ENCODE results near the gene COCH.
"Not testable (repeated sequence)": the region's sequence is repeated elsewhere in the genome, so short reads cannot be mapped to it uniquely, and the experiment has no call there.

Gene COCH

DNA sequence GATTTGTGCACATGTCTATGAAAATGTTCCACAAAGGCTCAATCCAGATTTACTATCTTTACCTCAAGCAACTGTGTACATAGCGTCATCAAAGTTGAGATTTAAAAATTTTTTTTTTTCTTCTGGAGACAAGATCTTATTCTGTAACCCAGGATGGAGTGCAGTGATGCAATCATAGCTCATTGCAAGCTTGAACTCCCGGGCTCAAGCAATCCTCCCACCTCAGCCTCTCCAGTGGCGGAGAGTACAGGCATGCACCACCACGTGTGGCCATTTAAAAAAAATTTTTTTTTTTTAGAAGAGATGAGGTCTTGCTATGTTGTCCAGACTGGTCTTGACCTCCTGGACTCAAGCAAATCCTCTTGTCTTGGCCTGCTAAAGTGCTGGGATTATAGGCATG lies 2.3 kb downstream of the COCH start:
- no peak for DNase-seq

DNA sequence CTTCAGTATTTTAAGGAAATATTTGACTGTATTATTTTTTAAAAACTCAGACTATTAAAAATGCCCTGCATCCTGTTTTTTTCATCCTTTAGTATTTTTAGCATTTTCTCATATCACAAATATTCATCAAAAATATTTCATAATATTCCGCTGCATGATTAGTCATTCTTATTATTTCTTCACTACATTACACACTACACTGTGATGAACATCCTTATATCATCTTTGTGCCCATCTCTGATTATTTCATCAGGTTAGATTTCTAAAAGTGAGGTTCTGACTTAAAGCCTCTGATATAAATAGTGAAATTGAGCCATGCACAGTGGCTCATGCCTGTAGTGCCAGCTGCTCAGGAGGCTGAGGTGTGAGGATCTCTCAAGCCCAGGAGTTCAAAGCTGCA lies 8.1 kb downstream of the COCH start:
- no peak for DNase-seq

DNA sequence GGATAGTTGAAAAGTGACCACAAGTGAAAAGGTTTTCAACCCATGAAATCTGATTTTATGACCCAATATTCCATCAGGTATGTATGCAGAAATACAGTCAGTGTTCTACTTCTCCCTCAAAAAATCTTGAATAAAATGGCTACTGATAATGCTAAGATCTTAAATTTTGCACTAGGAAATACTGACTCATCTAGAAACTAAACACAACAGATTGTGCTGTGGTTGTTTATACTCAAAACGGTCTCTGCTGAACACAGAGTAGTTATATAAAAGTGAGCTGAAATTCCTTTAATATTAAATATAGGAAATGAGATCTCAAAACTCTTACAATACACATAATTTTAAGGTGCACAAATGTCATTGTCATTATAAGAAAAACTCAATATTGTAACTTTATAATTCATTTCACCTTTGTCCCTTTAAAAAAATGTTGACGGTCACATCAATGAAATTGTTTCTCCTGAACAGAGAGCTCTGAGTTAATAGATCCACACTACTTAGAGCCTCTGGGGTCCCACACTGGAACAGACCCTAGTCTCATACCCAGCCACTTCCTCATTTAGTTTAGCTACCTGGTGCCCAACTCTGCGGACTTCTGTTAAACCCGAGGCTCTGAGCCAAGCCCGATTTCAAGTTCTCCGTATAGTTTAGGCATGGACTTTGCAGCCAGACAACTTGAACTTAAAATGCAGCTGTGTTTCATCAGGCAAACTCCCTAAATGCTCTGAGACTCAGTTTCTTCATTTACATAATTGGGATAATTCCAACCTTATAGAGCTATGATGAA lies 9.3 kb downstream of the COCH start:
- DNase-seq, result no peak

DNA sequence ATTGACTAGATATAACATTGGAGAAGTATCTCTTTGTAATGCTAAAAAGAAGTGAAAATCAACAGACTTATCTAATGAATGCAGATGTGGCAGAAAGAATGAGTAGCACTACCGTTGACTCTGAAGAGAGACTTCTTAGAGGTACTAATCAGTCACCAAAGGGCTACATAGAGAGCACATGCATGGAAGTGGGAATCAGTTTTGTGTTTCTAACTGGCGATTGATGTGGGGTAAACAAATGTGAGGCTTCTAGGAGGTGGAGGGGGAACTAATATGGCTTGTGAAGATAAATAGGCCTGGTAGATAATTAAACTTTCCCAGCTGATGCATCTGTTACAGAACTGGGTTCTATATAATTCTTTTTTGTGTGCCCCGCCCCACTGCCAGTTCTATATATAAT lies 10.5 kb downstream of the COCH start:
- DNase-seq, result no peak

DNA sequence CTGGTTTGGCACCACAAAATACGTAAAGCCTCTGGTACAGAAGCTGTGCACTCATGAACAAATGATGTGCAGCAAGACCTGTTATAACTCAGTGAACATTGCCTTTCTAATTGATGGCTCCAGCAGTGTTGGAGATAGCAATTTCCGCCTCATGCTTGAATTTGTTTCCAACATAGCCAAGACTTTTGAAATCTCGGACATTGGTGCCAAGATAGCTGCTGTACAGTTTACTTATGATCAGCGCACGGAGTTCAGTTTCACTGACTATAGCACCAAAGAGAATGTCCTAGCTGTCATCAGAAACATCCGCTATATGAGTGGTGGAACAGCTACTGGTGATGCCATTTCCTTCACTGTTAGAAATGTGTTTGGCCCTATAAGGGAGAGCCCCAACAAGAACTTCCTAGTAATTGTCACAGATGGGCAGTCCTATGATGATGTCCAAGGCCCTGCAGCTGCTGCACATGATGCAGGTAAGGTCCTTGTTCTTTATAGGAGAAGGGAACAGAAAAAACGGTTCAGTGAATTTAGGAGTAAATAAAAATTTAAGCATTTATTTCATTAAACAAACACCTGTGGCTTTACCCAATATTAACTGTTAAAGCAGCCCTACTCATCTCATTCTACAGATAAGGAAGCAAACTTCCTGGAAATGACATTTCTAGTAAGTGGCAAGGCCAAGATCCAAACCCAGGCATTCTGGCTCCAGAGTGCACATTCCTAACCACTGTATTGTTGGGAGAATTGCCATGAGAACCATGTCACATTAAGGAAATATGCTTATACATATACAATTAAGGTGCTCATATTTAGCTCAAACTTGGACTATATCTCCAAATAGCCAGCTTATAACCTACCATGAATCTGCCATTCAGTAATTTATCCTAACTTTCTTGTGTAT lies 11.7 kb downstream of the COCH start:
- no peak for DNase-seq

DNA sequence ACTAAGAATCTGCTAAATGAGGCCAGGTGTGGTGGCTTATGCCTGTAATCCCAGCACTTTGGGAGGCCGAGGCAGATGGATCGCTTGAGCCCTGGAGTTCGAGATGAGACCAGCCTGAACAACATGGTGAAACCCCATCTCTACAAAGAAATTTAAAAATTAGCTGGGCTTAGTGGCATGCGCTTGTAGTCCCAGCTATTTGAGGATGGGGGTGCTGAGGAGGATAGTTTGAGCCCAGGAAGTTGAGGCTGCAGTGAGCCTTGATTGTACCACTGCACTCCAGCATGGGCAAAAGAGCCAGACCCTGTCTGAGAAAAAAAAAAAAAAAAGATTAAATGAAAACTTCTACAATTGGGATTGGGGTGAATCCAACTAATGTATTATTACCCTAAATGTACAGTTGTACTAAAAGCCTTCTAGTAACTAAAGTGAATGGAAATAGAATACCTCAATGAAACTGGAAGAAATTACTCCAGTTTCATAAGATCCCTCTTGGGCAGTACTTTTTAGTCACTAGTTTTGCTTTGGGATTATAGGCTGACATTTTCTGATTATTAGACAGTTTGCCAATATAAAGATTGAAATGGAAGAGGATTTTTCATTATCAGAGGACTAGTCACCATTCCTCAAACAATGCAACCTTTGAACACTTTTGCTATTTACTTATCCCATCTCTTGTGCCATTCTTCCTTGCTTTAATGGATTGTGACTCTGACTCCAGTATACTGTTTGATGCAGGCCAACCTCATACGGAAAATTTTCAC lies 14.3 kb downstream of the COCH start:
- DNase-seq, result no peak

DNA sequence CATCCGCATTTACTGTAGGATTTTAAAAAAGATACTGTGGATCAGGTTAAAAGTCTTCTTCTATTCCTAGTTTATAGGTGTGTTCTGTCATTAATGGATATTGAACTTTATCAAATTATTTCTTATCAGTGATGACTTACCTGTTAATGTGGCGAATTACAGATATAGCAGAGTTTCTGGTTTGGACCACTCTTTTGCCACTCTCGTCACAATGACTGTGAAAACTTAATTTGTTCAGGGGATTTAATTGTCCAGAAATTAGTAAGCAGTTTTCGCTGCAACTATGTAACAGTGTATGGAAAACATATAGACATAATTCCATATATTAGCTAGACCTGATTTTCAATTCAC lies 14.9 kb downstream of the COCH start:
- DNase-seq, result no peak

DNA sequence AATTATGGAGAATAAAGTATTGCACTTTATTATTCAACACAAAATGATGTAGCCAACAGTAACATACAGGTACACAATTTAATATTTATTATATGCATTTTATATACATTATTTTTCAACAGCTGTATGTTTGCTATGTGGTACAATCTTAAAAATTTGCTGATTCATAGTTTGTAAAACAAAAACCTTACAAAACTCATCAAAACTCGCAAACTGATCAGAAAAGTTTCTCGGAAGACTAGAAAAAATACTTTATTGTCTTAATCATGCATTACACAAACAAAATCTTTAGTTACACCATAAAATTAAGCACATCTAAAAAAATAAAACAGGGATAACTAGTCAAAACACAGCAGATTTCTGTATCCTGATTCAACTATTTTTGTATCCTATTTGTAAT lies 19.5 kb downstream of the COCH start:
- DNase-seq, result no peak

DNA sequence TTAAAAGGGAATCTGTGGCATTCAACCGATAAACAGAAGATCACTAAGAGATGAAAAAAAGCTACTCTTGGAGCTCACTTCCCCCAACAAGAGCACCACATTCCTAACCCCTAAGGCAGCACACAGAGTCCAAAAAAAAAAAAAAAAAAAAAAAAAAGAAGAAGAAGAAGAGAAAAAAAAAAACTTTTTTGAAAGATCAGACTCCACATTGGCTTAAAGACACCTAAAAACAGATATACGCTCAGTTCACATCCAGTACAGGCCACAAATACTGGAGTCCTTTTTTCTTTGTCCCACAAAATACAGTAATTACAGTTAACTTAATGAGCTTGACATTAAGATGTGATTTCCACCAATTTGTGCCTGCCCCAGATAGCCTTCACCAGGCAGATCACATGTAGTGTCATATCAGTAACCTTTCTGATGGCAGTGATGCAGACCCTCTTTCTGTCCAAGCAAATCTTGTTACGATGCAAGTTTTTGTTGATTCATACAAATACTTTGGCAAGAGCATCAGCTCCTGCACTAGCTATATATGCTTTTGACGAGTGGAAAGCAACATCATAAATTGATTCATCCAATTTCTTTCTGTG lies 20.7 kb downstream of the COCH start:
- no peak for DNase-seq

DNA sequence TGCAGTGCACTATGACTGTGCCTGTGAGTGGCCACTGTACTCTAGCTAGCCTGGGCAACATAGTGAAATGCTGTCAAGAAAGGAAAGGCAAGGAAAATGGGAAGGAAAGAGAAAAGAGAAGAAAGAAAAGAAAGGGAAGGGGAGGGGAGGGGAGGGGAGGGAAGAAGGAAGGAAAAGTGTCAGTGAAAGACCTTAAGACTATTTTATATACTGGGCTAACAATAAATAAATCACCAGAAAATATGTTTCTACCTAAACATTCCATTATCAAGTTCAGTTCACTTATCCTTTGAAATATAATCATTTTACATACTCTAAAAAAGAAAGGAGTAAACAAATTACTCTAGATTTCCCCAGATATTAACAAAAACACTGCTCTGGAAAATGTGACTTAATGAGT lies 22.1 kb downstream of the COCH start:
- no peak for DNase-seq

DNA sequence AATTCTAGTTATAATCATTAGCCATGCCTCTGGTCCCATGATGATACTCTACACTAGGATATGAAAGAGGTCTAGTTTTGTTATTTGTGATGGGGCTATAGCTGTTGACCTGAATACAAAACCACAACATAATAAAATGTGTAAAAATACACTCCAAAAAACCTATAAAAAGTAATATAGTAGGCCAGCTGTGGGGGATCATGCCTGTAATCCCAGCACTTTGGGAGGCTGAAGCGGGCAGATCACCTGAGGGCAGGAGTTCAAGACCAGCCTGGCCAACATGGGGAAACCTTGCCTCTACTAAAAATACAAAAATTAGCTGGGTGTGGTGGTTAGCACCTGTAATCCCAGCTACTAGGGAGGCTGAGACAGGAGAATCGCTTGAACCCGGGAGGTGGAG lies 22.8 kb downstream of the COCH start:
- DNase-seq, result not testable (repeated sequence)

DNA sequence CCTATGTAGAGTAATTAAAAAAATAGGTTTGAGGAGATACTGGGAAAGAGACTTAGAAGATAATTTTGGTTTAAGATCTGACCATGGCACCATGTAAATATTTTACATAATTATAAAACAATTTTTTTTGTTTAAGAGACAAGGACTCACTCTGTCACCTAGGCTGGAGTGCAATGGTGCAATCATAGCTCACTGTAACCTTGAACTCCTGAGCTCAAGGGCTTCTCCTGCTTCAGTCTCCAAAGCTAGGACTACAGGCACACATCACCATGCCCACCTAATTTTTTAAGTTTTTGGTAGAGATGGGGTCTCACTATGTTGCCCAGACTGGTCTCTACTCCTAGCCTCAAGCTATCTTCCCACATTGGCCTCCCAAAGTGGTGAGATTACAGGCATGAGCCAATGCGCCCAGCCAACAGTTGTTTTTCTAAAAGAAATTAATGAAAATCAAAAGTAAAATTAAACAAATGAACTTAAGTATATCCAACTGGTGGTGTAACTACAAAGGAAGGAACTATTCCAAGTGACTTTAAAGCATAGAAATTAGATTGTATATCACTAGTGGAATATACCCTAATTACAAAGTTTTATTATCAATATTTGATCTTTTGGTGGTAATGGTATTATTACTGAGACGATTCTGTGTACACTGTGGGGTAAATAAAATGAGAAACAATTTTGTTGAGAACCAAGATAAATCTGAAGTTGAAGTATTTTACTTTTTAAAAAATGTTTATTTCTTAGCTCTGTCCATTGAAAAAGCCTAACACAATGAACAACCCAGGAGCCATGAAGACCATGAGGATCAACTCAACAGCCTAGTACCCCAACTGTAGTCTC lies 29.1 kb downstream of the COCH start:
- no peak for DNase-seq

DNA sequence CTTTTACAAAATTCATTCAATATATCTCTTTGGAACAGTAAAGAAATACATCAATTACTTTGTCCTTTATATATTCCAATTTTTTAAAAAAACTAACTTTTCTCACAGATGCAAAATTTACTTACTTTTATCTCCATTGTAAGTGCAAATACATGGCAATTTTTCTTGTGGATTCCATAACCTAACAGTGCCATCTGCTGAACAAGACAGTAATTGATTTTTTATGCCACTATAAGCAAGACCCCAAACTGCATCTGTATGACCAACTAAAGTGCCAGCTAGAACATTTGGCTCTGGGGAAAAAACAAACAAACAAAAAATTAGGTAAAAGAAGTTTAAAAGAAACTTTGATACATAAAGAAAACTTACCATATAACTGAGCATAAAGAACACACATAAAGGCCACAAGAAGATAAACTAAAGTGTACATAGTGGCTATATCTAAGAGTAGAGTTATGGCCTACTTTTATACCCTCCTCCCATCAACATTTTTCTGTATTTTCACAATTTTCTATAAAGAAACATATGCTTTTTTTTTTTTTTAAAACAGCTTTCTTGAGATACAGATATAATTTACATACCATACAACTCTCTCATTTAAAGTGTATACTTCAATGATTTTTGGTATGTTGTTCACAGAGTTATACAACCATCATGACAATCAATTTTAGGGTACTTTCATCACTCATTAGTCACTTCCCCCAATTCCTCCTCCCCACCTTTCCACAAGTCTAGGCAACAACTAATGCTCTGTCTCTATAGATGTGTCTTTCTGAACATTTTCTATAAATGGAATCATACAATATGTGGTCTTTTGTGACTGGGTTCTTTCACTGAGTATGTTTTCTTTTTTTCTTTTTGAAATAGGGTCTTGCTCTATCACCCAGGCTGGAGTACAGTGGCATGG lies 32.6 kb downstream of the COCH start:
- no peak for DNase-seq

DNA sequence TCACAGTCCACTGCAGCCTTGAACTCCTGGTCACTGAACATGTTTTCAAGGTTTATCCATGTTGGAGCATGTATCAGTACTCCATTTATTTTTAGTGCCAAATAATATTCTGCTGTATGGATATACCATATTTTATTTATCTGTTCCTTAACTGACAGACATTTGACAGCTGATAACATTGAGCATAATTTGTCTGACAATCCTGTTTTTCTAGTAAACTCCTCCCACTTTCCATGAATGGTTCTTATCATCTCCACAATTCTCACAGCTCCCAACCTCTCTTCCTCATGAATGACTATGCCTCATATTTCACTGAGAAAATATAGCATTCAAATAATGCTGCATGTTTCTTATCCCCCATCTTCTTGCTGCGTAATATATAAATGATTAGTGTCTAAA lies 33.3 kb downstream of the COCH start:
- DNase-seq, result no peak

DNA sequence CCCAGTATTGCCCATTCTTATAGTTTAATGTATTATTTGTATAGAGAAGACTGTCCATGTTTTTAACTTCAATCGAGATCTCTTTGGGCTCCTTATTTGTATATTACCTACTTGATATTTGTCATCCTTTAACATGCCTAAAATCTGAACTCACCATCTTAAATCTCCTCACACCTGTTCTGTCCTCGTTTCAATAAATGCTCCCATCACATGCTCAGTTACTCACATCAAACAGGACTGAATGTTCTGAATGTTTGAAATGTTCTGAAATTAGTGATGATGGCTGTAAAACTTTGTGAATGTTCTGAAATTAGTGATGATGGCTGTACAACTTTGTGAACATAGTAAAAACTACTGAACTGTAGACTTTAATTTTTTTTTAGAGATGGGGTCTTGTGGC lies 34.5 kb downstream of the COCH start:
- DNase-seq, result no peak

DNA sequence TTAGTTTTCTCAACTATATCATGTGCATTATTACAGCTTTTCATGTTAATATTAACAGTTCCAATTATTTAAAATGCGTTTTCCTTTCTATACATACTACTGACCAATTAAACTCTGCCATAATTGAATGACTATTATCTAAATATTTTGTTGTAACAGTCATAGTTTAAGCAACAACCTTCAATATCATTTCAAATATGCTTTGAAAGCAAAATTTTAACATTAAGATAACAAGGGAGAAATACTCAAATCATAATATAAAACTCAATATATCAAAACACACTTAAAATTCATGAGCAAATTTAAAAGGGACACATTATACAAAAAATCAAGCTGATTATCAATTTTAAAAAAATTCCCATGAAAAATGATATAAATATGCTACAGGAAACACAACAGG lies 40.5 kb downstream of the COCH start:
- DNase-seq, result no peak

DNA sequence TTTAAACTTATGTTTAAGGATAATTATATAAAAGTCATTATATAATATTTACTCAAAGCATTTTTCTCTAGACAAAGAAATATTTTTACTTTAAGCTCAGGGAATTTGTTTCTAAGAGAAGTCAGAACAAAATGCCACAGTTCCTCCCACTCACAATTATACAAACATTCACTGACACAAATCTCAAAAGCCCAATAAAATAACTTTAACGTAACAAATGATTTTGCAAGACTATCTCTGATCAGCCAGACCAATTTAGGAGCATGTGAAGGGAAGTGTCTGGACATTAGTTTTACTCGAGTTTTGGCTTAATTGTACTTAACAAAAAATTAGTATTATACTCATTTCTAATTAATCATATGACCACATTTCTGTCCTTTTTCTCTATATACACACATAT lies 41.2 kb downstream of the COCH start:
- DNase-seq, result no peak

DNA sequence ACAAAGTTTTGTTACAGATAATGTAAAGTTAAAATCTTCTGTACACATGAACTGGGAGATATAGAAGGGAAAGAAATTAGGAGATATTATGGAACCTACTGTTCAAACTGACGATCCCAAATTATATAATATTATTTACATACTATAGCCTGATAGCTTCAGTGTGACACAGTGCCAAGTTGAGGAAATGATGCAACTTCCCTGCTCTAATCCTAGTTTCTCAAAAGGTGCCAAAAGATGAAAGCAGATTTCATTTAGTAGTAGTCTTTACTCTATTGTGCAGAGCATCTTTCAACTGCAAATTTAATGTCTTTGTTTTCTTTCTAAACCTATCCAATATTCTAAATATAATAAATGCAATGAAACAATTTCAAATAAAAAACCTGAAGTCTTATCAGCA lies 46.9 kb downstream of the COCH start:
- DNase-seq, result no peak

DNA sequence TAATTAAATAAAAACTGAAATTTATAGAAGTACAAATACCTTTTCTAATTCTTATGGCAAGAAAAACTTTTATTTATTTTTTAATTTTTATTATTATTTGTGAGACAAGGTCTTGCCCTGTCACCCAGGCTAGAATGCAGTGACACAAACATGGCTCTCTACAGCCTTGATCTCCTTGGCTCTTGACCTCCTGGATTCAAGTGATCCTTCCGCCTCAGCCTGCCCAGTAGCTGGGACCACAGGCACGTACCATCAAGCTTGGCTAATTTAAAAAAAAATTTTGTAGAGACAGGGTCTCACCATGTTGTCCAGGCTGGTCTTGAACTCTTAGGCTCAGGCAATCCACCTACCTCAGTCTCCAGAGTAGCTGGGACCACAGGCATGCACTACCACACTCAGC lies 47.4 kb downstream of the COCH start:
- DNase-seq, result no peak

DNA sequence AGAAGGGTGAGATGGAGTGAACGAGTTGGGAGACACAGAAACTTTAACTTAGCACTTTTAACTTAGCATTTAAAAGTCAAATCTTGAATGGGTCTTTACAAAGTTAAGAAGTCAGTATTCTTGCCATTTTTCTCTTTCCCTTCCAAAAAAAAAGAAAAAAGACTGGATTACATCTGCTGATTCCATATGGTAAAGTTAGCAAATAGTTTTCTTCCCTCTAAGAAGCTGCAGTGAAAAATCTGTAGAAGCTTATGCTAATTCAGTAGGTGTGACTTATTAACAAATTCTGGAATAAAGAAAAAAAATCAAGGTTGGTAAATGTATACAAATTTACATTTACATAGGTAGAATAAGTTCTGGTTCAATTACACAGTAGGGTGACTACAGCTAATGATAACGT lies 50.9 kb downstream of the COCH start:
- DNase-seq, result no peak

DNA sequence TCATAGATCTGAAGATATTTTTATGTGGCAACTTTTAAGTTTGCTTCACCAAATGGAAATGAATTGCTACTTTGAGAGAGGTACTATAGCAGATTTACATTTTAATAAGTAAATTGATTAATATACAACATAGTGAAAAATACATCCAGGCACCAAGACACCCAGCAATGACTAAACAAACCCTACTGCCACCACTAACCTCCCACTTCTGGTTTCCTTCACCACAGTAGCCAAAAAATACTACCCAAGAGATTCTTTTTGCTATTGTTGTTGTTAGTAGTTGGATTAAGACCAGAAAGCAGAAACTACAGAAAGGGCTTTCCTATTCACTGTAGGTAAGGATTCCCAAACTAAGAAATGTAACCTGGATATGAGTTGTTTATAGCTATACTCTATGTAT lies 54.1 kb downstream of the COCH start:
- DNase-seq, result no peak
